Fibroblast of the aortic adventitia (primary cell): ENCODE measurements around the gene GNAL. TPM values are rescaled to one million over a fixed set of nuclear protein-coding genes. Genes with fewer than 3 reads are reported as not detected.
A peak's percentile ranks its signal among the peaks of the same experiment; 100 is the strongest.
"Not testable (repeated sequence)": the region's sequence is repeated elsewhere in the genome, so short reads cannot be mapped to it uniquely, and the experiment has no call there.

ENCODE experiments used
- DNase-seq: peaks from one replicate; pipeline ENCODE4 v3.0.0-alpha.2; 2010; ENCODE audit warnings: low read depth
- H3K4me3 ChIP-seq: 2 replicates; pipeline ENCODE4 v1.5.1; 2011; ENCODE audit warnings: low read depth, mild to moderate bottlenecking, control low read depth, low read length, moderate library complexity
- CTCF ChIP-seq: IDR thresholded peaks from 2 replicates; pipeline ENCODE4 v1.5.1; 2011; ENCODE audit warnings: mild to moderate bottlenecking, low read length, control low read depth, inconsistent platforms; ENCODE audit not compliant: insufficient read depth
- total RNA-seq: library from RNA; depleted of rRNA; stranded (reverse); fragments of >200 nt; gene quantifications from 2 replicates; pipeline ENCODE4 v1.2.3, GENCODE V29; 2012; ENCODE audit warnings: low replicate concordance

The GNAL gene
- total RNA-seq, 1 donor = 0.63 TPM

- peak; percentile 75 for DNase-seq
- H3K4me3 ChIP-seq = peak within 1 kb of the TSS; percentile 88
- no peak for TF ChIP-seq CTCF
Measured at GRCh38 chr18:11908182-11909060, 219.4 kb downstream of the GNAL start, which contains the start of gene MPPE1. TSS of gene MPPE1 (minus strand) at chr18:11908317. CDS start at chr18:11897264, 11,053 bp downstream.

GRCh38 chr18:11909061-11909455 lies 220.0 kb downstream of the GNAL start:
- peak overlapping the region; percentile 88 for H3K4me3 ChIP-seq
- TF ChIP-seq CTCF = no peak
- peak; percentile 32 for DNase-seq

GRCh38 chr18:11909591-11910026 lies 220.5 kb downstream of the GNAL start:
- DNase-seq = peak; percentile 45
- TF ChIP-seq CTCF = no peak
- H3K4me3 ChIP-seq = no peak overlapping the region

GRCh38 chr18:11916880-11917279 lies 227.8 kb downstream of the GNAL start:
- DNase-seq, H3K4me3 ChIP-seq: not testable (repeated sequence)

GRCh38 chr18:11919522-11919921 lies 230.5 kb downstream of the GNAL start:
- H3K4me3 ChIP-seq, DNase-seq: not testable (repeated sequence)

- DNase-seq = no peak
- no peak overlapping the region for H3K4me3 ChIP-seq
- no peak for TF ChIP-seq CTCF
Measured at GRCh38 chr18:11923450-11923849, 234.4 kb downstream of the GNAL start.

GRCh38 chr18:11925800-11926481 lies 236.9 kb downstream of the GNAL start:
- no peak for TF ChIP-seq CTCF
- DNase-seq = no peak
- H3K4me3 ChIP-seq = no peak overlapping the region
